Liver (tissue), 9 donors: Measurements from ENCODE around the gene AKR7A2. TPM values are rescaled to one million over a fixed set of nuclear protein-coding genes. Genes with fewer than 3 reads are reported as not detected.
"Not testable (repeated sequence)": the region's sequence is repeated elsewhere in the genome, so short reads cannot be mapped to it uniquely, and the experiment has no call there.

ENCODE experiments used
- DNase-seq: peaks from one replicate; pipeline ENCODE4 v3.0.0-alpha.2; 2017; ENCODE audit warnings: low spot score
- H3K27ac ChIP-seq, 2 donors: one replicate each; pipeline ENCODE4 v1.7.0; 2013; ENCODE audit warnings: inconsistent platforms in 2 of 2, low read length in 2 of 2, control low read depth in 1 of 2, low read depth in 1 of 2, mild to moderate bottlenecking in 1 of 2
- H3K27me3 ChIP-seq, 4 donors: one replicate each; pipeline versions ENCODE4 v1.6.1 to v1.7.0; 2013; ENCODE audit warnings: low read length in 3 of 4, inconsistent platforms in 1 of 4, mild to moderate bottlenecking in 1 of 4, moderate library complexity in 1 of 4; ENCODE audit not compliant: control insufficient read depth in 4 of 4, insufficient read depth in 4 of 4
- H3K36me3 ChIP-seq, 4 donors: one replicate each; pipeline versions ENCODE4 v1.6.1 to v1.7.0; 2013; ENCODE audit warnings: low read length in 3 of 4, mild to moderate bottlenecking in 3 of 4, low read depth in 1 of 4, moderate library complexity in 1 of 4; ENCODE audit not compliant: control insufficient read depth in 4 of 4, insufficient read depth in 3 of 4
- H3K4me1 ChIP-seq, 4 donors: one replicate each; pipeline versions ENCODE4 v1.6.1 to v1.7.0; 2013; ENCODE audit warnings: low read length in 3 of 4, mild to moderate bottlenecking in 3 of 4, moderate library complexity in 1 of 4; ENCODE audit not compliant: control insufficient read depth in 4 of 4, insufficient read depth in 4 of 4
- H3K4me3 ChIP-seq, 3 donors: one replicate each; pipeline versions ENCODE4 v1.6.1 to v1.7.0; 2013; ENCODE audit warnings: low read length in 3 of 3, control low read depth in 1 of 3, low read depth in 1 of 3, mild to moderate bottlenecking in 1 of 3
- H3K9ac ChIP-seq, 2 donors: one replicate each; pipeline ENCODE4 v1.7.0; 2013; ENCODE audit warnings: low read length in 2 of 2, mild to moderate bottlenecking in 2 of 2, moderate library complexity in 2 of 2, control low read depth in 1 of 2, low read depth in 1 of 2
- H3K9me3 ChIP-seq, 4 donors: one replicate each; pipeline versions ENCODE4 v1.6.1 to v1.7.0; 2013; ENCODE audit warnings: low read length in 3 of 4; ENCODE audit not compliant: control insufficient read depth in 4 of 4
- EGR1 ChIP-seq, 2 donors: IDR thresholded peaks; 2 replicates each; pipeline ENCODE4 v1.6.1; 2016 to 2018; ENCODE audit warnings: antibody characterized with exemption in 2 of 2, low read depth in 2 of 2
- FOXA1 ChIP-seq: IDR thresholded peaks from 2 replicates; pipeline ENCODE4 v1.6.1; 2016; ENCODE audit warnings: antibody characterized with exemption
- FOXA2 ChIP-seq: IDR thresholded peaks from 2 replicates; pipeline ENCODE4 v1.6.1; 2016; ENCODE audit warnings: antibody characterized with exemption
- GABPA ChIP-seq, 2 donors: IDR thresholded peaks in 1 of 2; conservative IDR thresholded peaks in 1 of 2; 2 replicates each; pipeline ENCODE4 v1.6.1; 2016; ENCODE audit warnings: antibody characterized with exemption in 2 of 2, mild to moderate bottlenecking in 1 of 2, moderate library complexity in 1 of 2
- HNF4A ChIP-seq, 2 donors: conservative IDR thresholded peaks; 2 replicates each; pipeline ENCODE4 v1.6.1; 2016; ENCODE audit warnings: antibody characterized with exemption in 2 of 2, mild to moderate bottlenecking in 2 of 2
- HNF4G ChIP-seq: IDR thresholded peaks from 2 replicates; pipeline ENCODE4 v1.6.1; 2016; ENCODE audit warnings: antibody characterized with exemption
- JUND ChIP-seq, 2 donors: IDR thresholded peaks; 2 replicates each; pipeline ENCODE4 v1.6.1; 2016; ENCODE audit warnings: antibody characterized with exemption in 2 of 2
- NR2F2 ChIP-seq: IDR thresholded peaks from 2 replicates; pipeline ENCODE4 v1.6.1; 2016; ENCODE audit warnings: antibody characterized with exemption
- RAD21 ChIP-seq, 2 donors: IDR thresholded peaks; 2 replicates each; pipeline ENCODE4 v1.6.1; 2016; ENCODE audit warnings: antibody characterized with exemption in 2 of 2, mild to moderate bottlenecking in 2 of 2
- RXRA ChIP-seq, 2 donors: IDR thresholded peaks; 2 replicates each; pipeline ENCODE4 v1.6.1; 2017 to 2018; ENCODE audit warnings: antibody characterized with exemption in 2 of 2, mild to moderate bottlenecking in 1 of 2
- SP1 ChIP-seq: IDR thresholded peaks from 2 replicates; pipeline ENCODE4 v1.6.1; 2018; ENCODE audit warnings: antibody characterized with exemption, mild to moderate bottlenecking
- YY1 ChIP-seq: IDR thresholded peaks from 2 replicates; pipeline ENCODE4 v1.6.1; 2016; ENCODE audit warnings: antibody characterized with exemption, mild to moderate bottlenecking
- WGBS: extraction: QIAGEN DNeasy Blood & Tissue Kit; methylation state at CpG from one replicate; pipeline ENCODE4 v1.1.7; 2013; 5-methylcytosine and 5-hydroxymethylcytosine counted together
- polyA plus RNA-seq, 2 donors: library from polyadenylated mRNA; stranded (reverse) in 1 of 2; unstranded in 1 of 2; fragments of 200-250 nt in 1 of 2; fragments of >200 nt in 1 of 2; fragmentation: Nextera tagmentation in 1 of 2; extraction: Ambion mirVana in 1 of 2; gene quantifications; one replicate each; pipeline versions ENCODE4 v1.2.1 to v1.2.3, GENCODE V29; 2013 to 2015
- total RNA-seq, 2 donors: library from RNA; depleted of rRNA; stranded (reverse); fragments of >200 nt; gene quantifications; one replicate each; pipeline ENCODE4 v1.2.3, GENCODE V29; 2014
- TF ChIP-seq, protein P1 (sequence below): IDR thresholded peaks from 2 replicates; pipeline ENCODE4 v1.6.1; 2016; ENCODE audit warnings: antibody characterized with exemption
- TF ChIP-seq, protein P2 (sequence below): fragments of 150-350 bp; IDR thresholded peaks from 2 replicates; pipeline ENCODE4 v1.5.1; 2017; ENCODE audit warnings: improper control_type of control experiment, low read depth, low read length; ENCODE audit not compliant: missing input control
- TF ChIP-seq, protein P3 (sequence below): IDR thresholded peaks from 2 replicates; pipeline ENCODE4 v1.6.1; 2016; ENCODE audit warnings: antibody characterized with exemption
- TF ChIP-seq, protein P4 (sequence below): IDR thresholded peaks from 2 replicates; pipeline ENCODE4 v1.6.1; 2016; ENCODE audit warnings: antibody characterized with exemption, mild to moderate bottlenecking
- donor health status: healthy.
- donor health status: healthy.
- donor health status: healthy.
- donor health status: healthy.
- donor health status: healthy.

The AKR7A2 gene
- total and polyA plus RNA-seq, 4 donors = 41.4 to 63.2 (median 49.8) TPM

DNA sequence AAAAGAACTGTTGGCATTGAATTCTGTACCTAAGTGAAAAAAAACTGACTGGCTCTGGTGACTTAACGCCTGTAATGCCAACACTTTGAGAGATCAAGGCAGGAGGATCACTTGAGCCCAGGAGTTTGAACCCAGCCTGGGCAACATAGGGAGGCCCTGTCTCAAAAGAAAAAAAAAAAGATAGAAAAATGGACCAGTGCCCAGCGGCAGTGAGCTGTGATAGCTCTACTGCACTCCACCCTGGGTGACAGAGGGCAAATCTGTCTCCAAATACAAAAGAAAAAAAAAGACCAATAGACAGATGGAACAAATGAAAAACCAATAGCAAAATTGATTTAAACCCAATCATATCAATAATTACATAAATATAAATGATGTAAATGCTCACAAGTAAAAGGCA is 22.7 kb downstream of the AKR7A2 start:
- peak overlapping the region in 1 of 2 donors; percentile 43 for H3K9ac ChIP-seq
- peaks cover 6 to 34% (median 22%) of the 10 kb centered on the region in 4 donors for H3K4me1 ChIP-seq
- 12% methylated on average over 2 of the region's 2 CpGs for WGBS
- peak overlapping the region; percentile 57 to 94 for H3K27ac ChIP-seq
- H3K9me3 ChIP-seq = peaks cover 0 to 3% (median 1%) of the 10 kb centered on the region in 4 donors
- no peak for DNase-seq
- H3K4me3 ChIP-seq = peak overlapping the region; percentile 38 to 75 (median 68)
- H3K27me3 ChIP-seq = no peaks in the 10 kb centered on the region
- peaks cover 0 to 2% (median under 1%) of the 10 kb centered on the region in 4 donors for H3K36me3 ChIP-seq
- TF ChIP-seq SP1 = no peak
- peak; percentile 70 to 79 for TF ChIP-seq HNF4A (conservative IDR thresholded peaks at IDR 0.05)
- TF ChIP-seq EGR1 (IDR thresholded peaks at IDR 0.05; ENCODE audit: low read depth in 2 of 2) = no peak
- peak in 1 of 2 donors; percentile 26 for TF ChIP-seq RXRA (IDR thresholded peaks at IDR 0.05)

DNA sequence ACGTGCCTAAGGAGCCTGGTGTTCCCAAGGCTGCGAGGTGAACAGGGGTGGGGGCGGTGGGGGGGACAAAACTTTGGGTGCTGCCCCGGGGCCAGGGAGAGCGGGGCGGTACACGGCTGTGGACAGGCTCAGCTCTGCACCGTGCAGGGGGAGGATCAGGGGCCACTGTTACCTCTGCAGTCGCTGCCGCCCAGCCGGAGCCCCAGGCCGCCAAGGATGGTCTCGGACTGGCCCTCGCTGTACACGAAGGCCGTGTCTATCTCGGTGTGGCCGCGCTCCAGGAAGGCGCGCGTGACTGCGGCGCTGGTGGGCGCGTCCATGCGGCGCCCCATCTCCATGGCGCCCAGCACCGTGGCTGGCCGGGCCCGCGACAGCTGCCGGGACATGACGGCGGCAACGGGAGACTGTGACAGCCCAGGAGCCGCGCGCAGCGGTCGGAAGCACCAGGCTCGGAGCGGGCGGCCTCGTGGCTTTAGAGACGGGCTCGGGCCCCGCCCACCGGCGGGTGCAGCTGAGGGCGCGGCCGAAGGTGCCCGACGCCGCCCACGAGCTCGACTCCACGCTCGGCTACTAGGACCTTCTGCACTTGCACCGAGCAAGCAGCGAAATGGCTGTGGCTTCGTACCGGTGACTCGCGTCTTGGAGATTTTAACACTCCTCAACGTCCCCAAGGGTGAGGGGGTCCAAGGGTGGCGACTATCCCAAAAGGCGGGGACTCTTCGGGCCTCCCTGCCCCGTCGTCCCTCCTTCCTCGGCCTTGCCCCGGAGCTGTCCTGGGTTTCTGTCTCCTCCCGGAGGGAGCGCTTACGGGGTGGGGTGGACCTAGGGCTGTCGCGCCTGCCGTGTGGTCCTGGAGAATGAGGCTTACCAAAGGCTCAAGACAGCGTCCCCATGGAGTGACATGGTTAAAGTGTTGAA is 23.4 kb downstream of the AKR7A2 start, which contains the start of gene AKR7A3:
TSS of gene AKR7A3 (minus strand) at position 447 of the 918 bp plus-strand sequence. CDS start at position 386, 61 bp downstream.
- H3K36me3 ChIP-seq = not testable (repeated sequence)
- WGBS = 8% methylated on average over 69 of the region's 82 CpGs
- peak within 1 kb of the TSS; percentile 57 to 94 for H3K27ac ChIP-seq

DNA sequence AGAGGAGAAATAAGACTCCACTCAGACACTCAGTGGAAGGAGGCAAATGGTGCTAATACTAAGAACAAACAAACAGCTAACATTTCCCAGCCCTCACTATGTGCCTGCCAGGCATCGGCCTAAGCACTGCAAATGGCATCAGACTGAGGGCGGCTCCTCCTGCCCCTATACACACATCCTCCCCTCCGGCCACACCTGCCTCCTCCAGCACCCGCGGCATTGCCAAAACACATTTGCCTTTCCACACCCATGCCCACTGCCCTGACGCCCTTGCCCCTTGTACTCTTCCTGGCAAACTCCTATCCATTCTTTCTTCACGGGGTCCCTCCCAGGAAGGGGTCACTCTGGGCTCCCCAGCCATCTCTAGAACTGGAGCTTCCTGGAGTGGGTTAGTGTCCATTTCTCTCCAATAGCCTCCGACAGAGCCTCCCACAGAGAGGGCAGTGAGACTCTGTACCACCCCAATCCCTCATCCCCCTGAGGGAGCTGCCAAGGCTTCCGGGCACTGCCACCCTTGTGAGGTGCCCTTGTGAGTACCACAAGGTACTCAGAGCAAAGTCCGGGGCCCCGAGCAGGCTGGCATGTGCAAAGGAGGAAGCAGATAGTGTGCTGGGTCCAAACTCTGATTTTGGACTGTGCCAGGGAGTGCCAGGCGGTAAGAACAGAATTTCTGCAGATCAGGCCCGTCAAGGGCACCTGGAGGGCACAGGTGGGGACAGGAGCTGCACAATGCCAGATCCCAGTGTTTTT is 24.3 kb downstream of the AKR7A2 start:
- Histone ChIP-seq H3K4me1 (peaks cover 6 to 34% (median 22%) of the 10 kb centered on the region in 4 donors), H3K9me3 (no peaks in the 10 kb centered on the region), H3K36me3 (peaks cover 0 to 12% (median 6%) of the 10 kb centered on the region in 4 donors), H3K4me3 (peak overlapping the region; percentile 68 to 90 (median 71)), H3K27me3 (no peaks in the 10 kb centered on the region), H3K9ac (peak overlapping the region; percentile 60 to 89), H3K27ac (peak overlapping the region; percentile 57 to 94)
- no peak for DNase-seq
- TF ChIP-seq, protein P1, sequence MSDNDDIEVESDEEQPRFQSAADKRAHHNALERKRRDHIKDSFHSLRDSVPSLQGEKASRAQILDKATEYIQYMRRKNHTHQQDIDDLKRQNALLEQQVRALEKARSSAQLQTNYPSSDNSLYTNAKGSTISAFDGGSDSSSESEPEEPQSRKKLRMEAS = peak; percentile 55
- TF ChIP-seq, protein P2, sequence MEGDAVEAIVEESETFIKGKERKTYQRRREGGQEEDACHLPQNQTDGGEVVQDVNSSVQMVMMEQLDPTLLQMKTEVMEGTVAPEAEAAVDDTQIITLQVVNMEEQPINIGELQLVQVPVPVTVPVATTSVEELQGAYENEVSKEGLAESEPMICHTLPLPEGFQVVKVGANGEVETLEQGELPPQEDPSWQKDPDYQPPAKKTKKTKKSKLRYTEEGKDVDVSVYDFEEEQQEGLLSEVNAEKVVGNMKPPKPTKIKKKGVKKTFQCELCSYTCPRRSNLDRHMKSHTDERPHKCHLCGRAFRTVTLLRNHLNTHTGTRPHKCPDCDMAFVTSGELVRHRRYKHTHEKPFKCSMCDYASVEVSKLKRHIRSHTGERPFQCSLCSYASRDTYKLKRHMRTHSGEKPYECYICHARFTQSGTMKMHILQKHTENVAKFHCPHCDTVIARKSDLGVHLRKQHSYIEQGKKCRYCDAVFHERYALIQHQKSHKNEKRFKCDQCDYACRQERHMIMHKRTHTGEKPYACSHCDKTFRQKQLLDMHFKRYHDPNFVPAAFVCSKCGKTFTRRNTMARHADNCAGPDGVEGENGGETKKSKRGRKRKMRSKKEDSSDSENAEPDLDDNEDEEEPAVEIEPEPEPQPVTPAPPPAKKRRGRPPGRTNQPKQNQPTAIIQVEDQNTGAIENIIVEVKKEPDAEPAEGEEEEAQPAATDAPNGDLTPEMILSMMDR = no peak
- peak; percentile 86 for TF ChIP-seq HNF4G
- peak; percentile 47 to 79 for TF ChIP-seq RXRA (IDR thresholded peaks at IDR 0.05)
- peak in 1 of 2 donors; percentile 38 for TF ChIP-seq EGR1 (IDR thresholded peaks at IDR 0.05; ENCODE audit: low read depth in 2 of 2)
- peak; percentile 42 for TF ChIP-seq SP1
- TF ChIP-seq RAD21 (IDR thresholded peaks at IDR 0.05) = peak in 1 of 2 donors; percentile 9
- peak; percentile 13 for TF ChIP-seq YY1
- TF ChIP-seq, protein P3, sequence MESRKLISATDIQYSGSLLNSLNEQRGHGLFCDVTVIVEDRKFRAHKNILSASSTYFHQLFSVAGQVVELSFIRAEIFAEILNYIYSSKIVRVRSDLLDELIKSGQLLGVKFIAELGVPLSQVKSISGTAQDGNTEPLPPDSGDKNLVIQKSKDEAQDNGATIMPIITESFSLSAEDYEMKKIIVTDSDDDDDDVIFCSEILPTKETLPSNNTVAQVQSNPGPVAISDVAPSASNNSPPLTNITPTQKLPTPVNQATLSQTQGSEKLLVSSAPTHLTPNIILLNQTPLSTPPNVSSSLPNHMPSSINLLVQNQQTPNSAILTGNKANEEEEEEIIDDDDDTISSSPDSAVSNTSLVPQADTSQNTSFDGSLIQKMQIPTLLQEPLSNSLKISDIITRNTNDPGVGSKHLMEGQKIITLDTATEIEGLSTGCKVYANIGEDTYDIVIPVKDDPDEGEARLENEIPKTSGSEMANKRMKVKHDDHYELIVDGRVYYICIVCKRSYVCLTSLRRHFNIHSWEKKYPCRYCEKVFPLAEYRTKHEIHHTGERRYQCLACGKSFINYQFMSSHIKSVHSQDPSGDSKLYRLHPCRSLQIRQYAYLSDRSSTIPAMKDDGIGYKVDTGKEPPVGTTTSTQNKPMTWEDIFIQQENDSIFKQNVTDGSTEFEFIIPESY = peak; percentile 44
- TF ChIP-seq, protein P4, sequence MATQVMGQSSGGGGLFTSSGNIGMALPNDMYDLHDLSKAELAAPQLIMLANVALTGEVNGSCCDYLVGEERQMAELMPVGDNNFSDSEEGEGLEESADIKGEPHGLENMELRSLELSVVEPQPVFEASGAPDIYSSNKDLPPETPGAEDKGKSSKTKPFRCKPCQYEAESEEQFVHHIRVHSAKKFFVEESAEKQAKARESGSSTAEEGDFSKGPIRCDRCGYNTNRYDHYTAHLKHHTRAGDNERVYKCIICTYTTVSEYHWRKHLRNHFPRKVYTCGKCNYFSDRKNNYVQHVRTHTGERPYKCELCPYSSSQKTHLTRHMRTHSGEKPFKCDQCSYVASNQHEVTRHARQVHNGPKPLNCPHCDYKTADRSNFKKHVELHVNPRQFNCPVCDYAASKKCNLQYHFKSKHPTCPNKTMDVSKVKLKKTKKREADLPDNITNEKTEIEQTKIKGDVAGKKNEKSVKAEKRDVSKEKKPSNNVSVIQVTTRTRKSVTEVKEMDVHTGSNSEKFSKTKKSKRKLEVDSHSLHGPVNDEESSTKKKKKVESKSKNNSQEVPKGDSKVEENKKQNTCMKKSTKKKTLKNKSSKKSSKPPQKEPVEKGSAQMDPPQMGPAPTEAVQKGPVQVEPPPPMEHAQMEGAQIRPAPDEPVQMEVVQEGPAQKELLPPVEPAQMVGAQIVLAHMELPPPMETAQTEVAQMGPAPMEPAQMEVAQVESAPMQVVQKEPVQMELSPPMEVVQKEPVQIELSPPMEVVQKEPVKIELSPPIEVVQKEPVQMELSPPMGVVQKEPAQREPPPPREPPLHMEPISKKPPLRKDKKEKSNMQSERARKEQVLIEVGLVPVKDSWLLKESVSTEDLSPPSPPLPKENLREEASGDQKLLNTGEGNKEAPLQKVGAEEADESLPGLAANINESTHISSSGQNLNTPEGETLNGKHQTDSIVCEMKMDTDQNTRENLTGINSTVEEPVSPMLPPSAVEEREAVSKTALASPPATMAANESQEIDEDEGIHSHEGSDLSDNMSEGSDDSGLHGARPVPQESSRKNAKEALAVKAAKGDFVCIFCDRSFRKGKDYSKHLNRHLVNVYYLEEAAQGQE = peak; percentile 43
- no peak for TF ChIP-seq NR2F2
- peak in 1 of 2 donors; percentile 14 for TF ChIP-seq JUND (IDR thresholded peaks at IDR 0.05)
- TF ChIP-seq FOXA2 = no peak
- no peak for TF ChIP-seq FOXA1
- peak; percentile 96 to 97 for TF ChIP-seq HNF4A (conservative IDR thresholded peaks at IDR 0.05)
- TF ChIP-seq GABPA (IDR thresholded peaks at IDR 0.05 in 1 of 2, conservative IDR thresholded peaks at IDR 0.05 in 1 of 2) = no peak
- 39% methylated on average over 13 of the region's 13 CpGs for WGBS

More for the DNA sequence above, 23.4 kb downstream of the AKR7A2 start, which contains the start of gene AKR7A3:
- H3K27me3 ChIP-seq, H3K9me3 ChIP-seq: not testable (repeated sequence)
- Histone ChIP-seq H3K4me1 (peaks cover 6 to 34% (median 22%) of the 10 kb centered on the region in 4 donors), H3K4me3 (peak within 1 kb of the TSS; percentile 68 to 90 (median 71)), H3K9ac (peak within 1 kb of the TSS; percentile 60 to 89)
- peak; percentile 54 for DNase-seq
